ENCODE data around the gene PFN1.
A peak's percentile ranks its signal among the peaks of the same experiment; 100 is the strongest.

DNA sequence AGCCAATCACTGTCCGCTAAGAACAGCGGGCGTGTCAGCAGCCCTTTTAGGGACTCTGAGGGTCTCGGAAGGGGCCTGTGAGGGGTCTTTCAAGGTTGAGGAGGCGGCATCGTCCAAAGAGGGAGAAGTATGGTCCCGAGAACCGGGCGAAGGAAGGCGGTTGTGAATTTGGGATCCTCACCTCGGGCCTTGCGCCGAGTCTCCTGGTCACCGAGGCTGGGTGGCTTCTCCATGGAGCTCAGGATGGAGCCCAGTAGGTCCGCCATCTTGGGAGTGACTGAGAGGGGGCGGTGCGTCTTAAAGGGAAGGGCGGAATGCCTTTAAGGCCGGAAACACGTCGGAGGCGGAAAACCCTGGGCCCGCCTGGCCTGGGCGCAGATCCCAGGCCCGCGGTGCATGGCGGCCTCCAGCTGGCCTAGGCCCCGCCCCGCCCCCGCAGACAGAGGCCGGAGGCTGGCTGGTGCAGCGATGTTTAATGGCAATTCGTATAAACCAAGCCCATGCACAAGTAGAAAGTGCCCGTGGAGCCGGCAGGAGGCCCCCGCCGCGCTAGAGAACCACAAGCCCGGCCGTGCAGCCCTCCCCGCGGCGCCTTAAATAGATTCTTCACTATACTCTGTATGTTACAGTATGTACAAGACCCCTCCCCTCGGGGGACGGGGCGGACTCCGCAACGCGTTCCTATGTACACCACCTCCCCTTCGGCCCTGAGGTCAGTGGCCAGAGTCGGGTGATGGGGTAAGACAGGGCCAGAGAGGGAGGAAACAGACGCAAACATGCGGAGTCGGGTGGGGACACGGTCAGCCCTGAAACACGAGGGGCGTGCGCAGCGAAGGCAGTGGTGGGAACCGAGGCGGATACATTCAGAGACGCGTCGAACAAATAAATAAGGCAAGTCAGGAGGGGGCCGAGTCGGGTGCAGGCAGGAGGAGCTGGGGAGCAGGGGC is 19.5 kb upstream of the PFN1 start, which contains the start of gene SPAG7:
- peak; percentile 91; the same call in 1 of the 2 replicates for TF ChIP-seq POLR2A (IDR thresholded peaks at IDR 0.05; ENCODE audit: low read depth, low read length)
- peak; percentile 88 for TF ChIP-seq POLR2AphosphoS5 (IDR thresholded peaks at IDR 0.05; ENCODE audit: low read depth, low read length)
- peak; percentile 95 for TF ChIP-seq TAF1 (IDR thresholded peaks at IDR 0.05; ENCODE audit: low read depth, low read length)
- TF ChIP-seq PAX5 (IDR thresholded peaks at IDR 0.05; ENCODE audit: insufficient read depth, low read length, severe bottlenecking): no peak
- TF ChIP-seq SPI1 (IDR thresholded peaks at IDR 0.05; ENCODE audit: low read depth, low read length): no peak
